Panc1 (cell line): Measurements from ENCODE around the gene INO80.

Experiments used
- CTCF ChIP-seq: fragments of 450-650 bp; IDR thresholded peaks from 2 replicates; pipeline ENCODE4 v1.5.1; 2017; ENCODE audit warnings: mild to moderate bottlenecking
- POLR2AphosphoS5 ChIP-seq: IDR thresholded peaks from 2 replicates; pipeline ENCODE4 v1.6.1; 2012; ENCODE audit warnings: mild to moderate bottlenecking, low read depth, low read length, moderate library complexity
- TCF7L2 ChIP-seq: IDR thresholded peaks from 2 replicates; pipeline ENCODE4 v1.6.1; 2011; ENCODE audit warnings: mild to moderate bottlenecking, low read depth, low read length, inconsistent platforms

GRCh38 chr15:40948706-40949473 lies 167.2 kb downstream of the INO80 start:
- no peak for TF ChIP-seq CTCF
- TF ChIP-seq POLR2AphosphoS5: no peak
- TF ChIP-seq TCF7L2: no peak
